Measurements from ENCODE around the gene HLA-B.

Gene HLA-B

GRCh38 chr6:31345026-31345730, 11.8 kb downstream of the HLA-B start:
- no CpG with 5 or more reads among the region's 5 CpGs for WGBS, 2 donors (ENCODE audit: extremely low coverage in 2 of 2, insufficient read length in 2 of 2, insufficient replicate concordance in 1 of 2)
- no peak for DNase-seq (ENCODE audit: low spot score)
- Histone ChIP-seq H2BK120ac (ENCODE audit: low read depth, low read length) (no peak overlapping the region), H4K8ac (ENCODE audit: low read depth, low read length) (no peak overlapping the region), H3K79me1 (ENCODE audit: low read depth, low read length) (no peaks in the 10 kb centered on the region), H2BK12ac (ENCODE audit: low read length) (no peak overlapping the region), H3K9ac (ENCODE audit: low read depth, low read length, poor library complexity) (no peak overlapping the region), H2BK15ac (ENCODE audit: low read length) (no peak overlapping the region), H3K27ac (replicated peaks; ENCODE audit: low read length) (no peak overlapping the region), H2BK5ac (ENCODE audit: low read length) (no peak overlapping the region), H3K18ac (ENCODE audit: low read length) (no peak overlapping the region), H3K23ac (ENCODE audit: low read depth, low read length, poor library complexity) (no peak overlapping the region), H3K27me3 (ENCODE audit: control insufficient read depth in 3 of 3, insufficient read depth in 3 of 3, low read depth in 1 of 3, low read length in 3 of 3) (no peaks in the 10 kb centered on the region), H2AK5ac (ENCODE audit: low read depth, low read length) (no peak overlapping the region), H4K91ac (ENCODE audit: low read depth, low read length, poor library complexity) (no peak overlapping the region), H3K14ac (ENCODE audit: low read length) (no peak overlapping the region), H3K36me3 (replicated peaks in 1 of 2; ENCODE audit: control insufficient read depth in 2 of 2, insufficient read depth in 2 of 2, low read length in 2 of 2) (no peaks in the 10 kb centered on the region), H2AFZ (ENCODE audit: low read length) (no peak overlapping the region), H3K9me3 (replicated peaks in 1 of 2; ENCODE audit: control insufficient read depth in 2 of 2, insufficient read depth in 1 of 2, low read depth in 1 of 2, low read length in 2 of 2) (peaks cover under 1 to 5% of the 10 kb centered on the region in 2 donors), H3K4me2 (ENCODE audit: insufficient read depth, low read length, poor library complexity, severe bottlenecking) (no peak overlapping the region), H3K4ac (ENCODE audit: low read length) (no peak overlapping the region), H3K4me1 (ENCODE audit: control insufficient read depth in 2 of 2, insufficient read depth in 1 of 2, low read depth in 1 of 2, low read length in 2 of 2) (peaks cover 0 to 2% of the 10 kb centered on the region in 2 donors), H3K4me3 (ENCODE audit: low read length in 2 of 2) (no peak overlapping the region)

DNA sequence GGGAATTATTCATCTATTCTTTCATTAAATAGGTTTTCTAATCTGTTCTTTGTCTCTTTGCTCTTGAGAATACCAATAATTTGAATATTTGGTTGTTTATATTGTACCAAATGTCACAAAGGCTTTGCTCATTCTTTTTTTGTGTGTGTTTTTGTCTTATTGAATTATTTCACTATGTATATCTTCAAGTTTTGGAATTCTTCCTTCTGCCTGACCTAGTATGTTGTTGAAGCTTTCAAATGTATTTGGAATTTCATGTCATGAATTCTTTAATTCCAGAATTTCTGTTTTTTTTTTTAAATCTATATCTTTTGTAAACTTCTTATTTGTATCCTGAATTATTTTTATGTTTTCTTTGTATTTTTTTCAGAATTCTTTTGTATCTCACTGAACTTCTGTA, 16.8 kb downstream of the HLA-B start:
- H3K23ac ChIP-seq (ENCODE audit: low read depth, low read length, poor library complexity) = no peak overlapping the region
- no peaks in the 10 kb centered on the region for H3K79me1 ChIP-seq (ENCODE audit: low read depth, low read length)
- no peak overlapping the region for H3K4me3 ChIP-seq (ENCODE audit: low read length in 2 of 2)
- H3K9me3 ChIP-seq (replicated peaks in 1 of 2; ENCODE audit: control insufficient read depth in 2 of 2, insufficient read depth in 1 of 2, low read depth in 1 of 2, low read length in 2 of 2) = peaks cover 14 to 18% of the 10 kb centered on the region in 2 donors
- H3K18ac ChIP-seq (ENCODE audit: low read length) = no peak overlapping the region
- H4K8ac ChIP-seq (ENCODE audit: low read depth, low read length) = no peak overlapping the region
- no peaks in the 10 kb centered on the region for H3K27me3 ChIP-seq (ENCODE audit: control insufficient read depth in 3 of 3, insufficient read depth in 3 of 3, low read depth in 1 of 3, low read length in 3 of 3)
- H2BK12ac ChIP-seq (ENCODE audit: low read length) = no peak overlapping the region
- H3K36me3 ChIP-seq (replicated peaks in 1 of 2; ENCODE audit: control insufficient read depth in 2 of 2, insufficient read depth in 2 of 2, low read length in 2 of 2) = no peaks in the 10 kb centered on the region
- H2BK5ac ChIP-seq (ENCODE audit: low read length) = no peak overlapping the region
- H2BK15ac ChIP-seq (ENCODE audit: low read length) = no peak overlapping the region
- no peak overlapping the region for H3K4me2 ChIP-seq (ENCODE audit: insufficient read depth, low read length, poor library complexity, severe bottlenecking)
- H3K27ac ChIP-seq (replicated peaks; ENCODE audit: low read length) = no peak overlapping the region
- H3K4ac ChIP-seq (ENCODE audit: low read length) = no peak overlapping the region
- H2BK120ac ChIP-seq (ENCODE audit: low read depth, low read length) = no peak overlapping the region
- no peak overlapping the region for H3K9ac ChIP-seq (ENCODE audit: low read depth, low read length, poor library complexity)
- H3K4me1 ChIP-seq (ENCODE audit: control insufficient read depth in 2 of 2, insufficient read depth in 1 of 2, low read depth in 1 of 2, low read length in 2 of 2) = peaks cover 0 to 2% of the 10 kb centered on the region in 2 donors
- no peak overlapping the region for H2AFZ ChIP-seq (ENCODE audit: low read length)
- no peak overlapping the region for H2AK5ac ChIP-seq (ENCODE audit: low read depth, low read length)
- no peak overlapping the region for H3K14ac ChIP-seq (ENCODE audit: low read length)
- H4K91ac ChIP-seq (ENCODE audit: low read depth, low read length, poor library complexity) = no peak overlapping the region
- no peak for DNase-seq (ENCODE audit: low spot score)

GRCh38 chr6:31339210-31339609, 17.8 kb downstream of the HLA-B start:
- Histone ChIP-seq H2BK5ac (ENCODE audit: low read length) (no peak overlapping the region), H2AFZ (ENCODE audit: low read length) (no peak overlapping the region), H3K23ac (ENCODE audit: low read depth, low read length, poor library complexity) (no peak overlapping the region), H3K4me2 (ENCODE audit: insufficient read depth, low read length, poor library complexity, severe bottlenecking) (no peak overlapping the region), H3K27me3 (ENCODE audit: control insufficient read depth in 3 of 3, insufficient read depth in 3 of 3, low read depth in 1 of 3, low read length in 3 of 3) (no peaks in the 10 kb centered on the region), H4K8ac (ENCODE audit: low read depth, low read length) (no peak overlapping the region), H4K91ac (ENCODE audit: low read depth, low read length, poor library complexity) (no peak overlapping the region), H3K4ac (ENCODE audit: low read length) (no peak overlapping the region), H3K27ac (replicated peaks; ENCODE audit: low read length) (no peak overlapping the region), H2AK5ac (ENCODE audit: low read depth, low read length) (no peak overlapping the region), H3K4me3 (ENCODE audit: low read length in 2 of 2) (no peak overlapping the region), H3K9ac (ENCODE audit: low read depth, low read length, poor library complexity) (no peak overlapping the region), H2BK120ac (ENCODE audit: low read depth, low read length) (no peak overlapping the region), H3K9me3 (replicated peaks in 1 of 2; ENCODE audit: control insufficient read depth in 2 of 2, insufficient read depth in 1 of 2, low read depth in 1 of 2, low read length in 2 of 2) (peaks cover 14 to 18% of the 10 kb centered on the region in 2 donors), H3K4me1 (ENCODE audit: control insufficient read depth in 2 of 2, insufficient read depth in 1 of 2, low read depth in 1 of 2, low read length in 2 of 2) (no peaks in the 10 kb centered on the region), H3K18ac (ENCODE audit: low read length) (no peak overlapping the region), H3K14ac (ENCODE audit: low read length) (no peak overlapping the region), H2BK12ac (ENCODE audit: low read length) (no peak overlapping the region), H3K36me3 (replicated peaks in 1 of 2; ENCODE audit: control insufficient read depth in 2 of 2, insufficient read depth in 2 of 2, low read length in 2 of 2) (no peaks in the 10 kb centered on the region), H2BK15ac (ENCODE audit: low read length) (no peak overlapping the region), H3K79me1 (ENCODE audit: low read depth, low read length) (no peaks in the 10 kb centered on the region)
- DNase-seq (ENCODE audit: low spot score) = no peak
- WGBS, 2 donors (ENCODE audit: extremely low coverage in 2 of 2, insufficient read length in 2 of 2, insufficient replicate concordance in 1 of 2) = no CpG with 5 or more reads among the region's 3 CpGs

DNA sequence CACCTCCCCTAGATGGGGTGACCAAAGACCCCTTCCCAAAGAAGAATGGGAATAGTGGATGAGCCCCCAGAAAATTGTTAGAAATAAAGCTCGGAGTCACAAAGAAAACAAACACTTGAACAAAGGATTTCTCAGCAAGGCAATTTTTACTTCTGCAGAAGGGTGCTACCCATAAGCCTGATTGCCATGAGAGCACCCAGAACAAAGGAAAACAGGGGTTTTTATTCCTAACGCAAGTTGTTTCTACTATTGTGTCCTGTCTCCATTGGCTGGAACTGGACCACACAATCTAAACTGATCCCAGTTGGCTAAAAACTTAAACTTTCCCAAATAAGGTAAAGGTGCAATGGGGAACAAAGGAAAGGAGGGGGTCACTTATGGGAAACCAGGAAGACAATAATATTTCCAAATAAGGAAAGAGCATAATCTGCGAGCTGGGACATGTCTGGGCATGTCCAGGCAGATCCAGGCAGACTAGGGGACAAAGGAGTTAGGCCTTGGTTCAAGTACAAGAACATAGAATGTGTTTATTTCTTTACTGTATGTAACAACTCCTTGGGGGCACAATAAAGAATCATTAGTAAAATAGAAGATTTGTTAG, 20.0 kb downstream of the HLA-B start:
- H3K27me3 ChIP-seq (ENCODE audit: control insufficient read depth in 3 of 3, insufficient read depth in 3 of 3, low read depth in 1 of 3, low read length in 3 of 3) = no peaks in the 10 kb centered on the region
- no peak overlapping the region for H3K4me2 ChIP-seq (ENCODE audit: insufficient read depth, low read length, poor library complexity, severe bottlenecking)
- no peak overlapping the region for H4K91ac ChIP-seq (ENCODE audit: low read depth, low read length, poor library complexity)
- no peak overlapping the region for H4K8ac ChIP-seq (ENCODE audit: low read depth, low read length)
- no peak overlapping the region for H3K14ac ChIP-seq (ENCODE audit: low read length)
- H3K4me3 ChIP-seq (ENCODE audit: low read length in 2 of 2) = no peak overlapping the region
- no peak for DNase-seq (ENCODE audit: low spot score)
- H3K23ac ChIP-seq (ENCODE audit: low read depth, low read length, poor library complexity) = no peak overlapping the region
- no peak overlapping the region for H3K27ac ChIP-seq (replicated peaks; ENCODE audit: low read length)
- H2BK5ac ChIP-seq (ENCODE audit: low read length) = no peak overlapping the region
- no peaks in the 10 kb centered on the region for H3K36me3 ChIP-seq (replicated peaks in 1 of 2; ENCODE audit: control insufficient read depth in 2 of 2, insufficient read depth in 2 of 2, low read length in 2 of 2)
- H2AK5ac ChIP-seq (ENCODE audit: low read depth, low read length) = no peak overlapping the region
- no peaks in the 10 kb centered on the region for H3K79me1 ChIP-seq (ENCODE audit: low read depth, low read length)
- H2BK120ac ChIP-seq (ENCODE audit: low read depth, low read length) = no peak overlapping the region
- H3K4me1 ChIP-seq (ENCODE audit: control insufficient read depth in 2 of 2, insufficient read depth in 1 of 2, low read depth in 1 of 2, low read length in 2 of 2) = no peaks in the 10 kb centered on the region
- no peak overlapping the region for H2BK15ac ChIP-seq (ENCODE audit: low read length)
- no peak overlapping the region for H2BK12ac ChIP-seq (ENCODE audit: low read length)
- H3K9ac ChIP-seq (ENCODE audit: low read depth, low read length, poor library complexity) = no peak overlapping the region
- no CpG with 5 or more reads among the region's 3 CpGs for WGBS, 2 donors (ENCODE audit: extremely low coverage in 2 of 2, insufficient read length in 2 of 2, insufficient replicate concordance in 1 of 2)
- peaks cover 14 to 18% of the 10 kb centered on the region in 2 donors for H3K9me3 ChIP-seq (replicated peaks in 1 of 2; ENCODE audit: control insufficient read depth in 2 of 2, insufficient read depth in 1 of 2, low read depth in 1 of 2, low read length in 2 of 2)
- no peak overlapping the region for H3K4ac ChIP-seq (ENCODE audit: low read length)
- H2AFZ ChIP-seq (ENCODE audit: low read length) = no peak overlapping the region
- H3K18ac ChIP-seq (ENCODE audit: low read length) = no peak overlapping the region
